Measurements from ENCODE around the gene PRICKLE4.

The PRICKLE4 gene

DNA sequence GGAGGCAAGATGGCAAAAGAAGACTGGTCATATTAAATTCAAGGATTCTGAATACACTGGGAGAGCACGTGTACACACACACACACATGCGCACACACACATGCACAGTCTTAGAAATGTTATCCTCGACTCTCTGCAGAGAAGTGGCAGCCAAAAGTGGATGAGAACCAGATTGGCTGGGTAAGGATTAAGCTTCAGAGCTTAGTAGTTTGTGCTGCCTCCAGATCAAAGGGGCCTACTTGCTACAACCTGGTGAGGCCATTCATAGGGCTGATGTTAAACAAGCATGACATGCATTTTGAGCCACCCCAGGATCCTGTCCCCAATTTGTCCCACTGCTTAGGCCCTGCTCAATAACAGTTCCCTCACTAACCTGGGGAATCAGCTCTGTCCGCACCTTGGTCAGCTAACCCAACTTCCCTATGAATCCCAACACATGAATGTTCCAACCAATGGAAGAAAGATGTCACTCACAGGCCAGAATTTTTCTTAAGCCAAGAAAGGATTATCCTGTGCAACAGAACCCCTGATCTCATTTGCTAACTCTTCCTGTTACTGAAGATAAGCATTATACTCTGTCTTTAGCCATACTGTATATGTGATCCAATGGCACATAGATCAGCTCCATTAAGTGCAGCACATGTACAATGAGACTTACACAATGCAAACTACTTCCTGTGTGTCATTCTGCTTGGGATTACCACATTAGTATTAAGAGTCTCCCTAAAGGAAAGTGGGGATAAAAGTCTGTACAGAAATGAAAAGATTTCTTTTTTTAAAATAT lies 37.9 kb downstream of the PRICKLE4 start:
- DNase-seq (no peak), ATAC-seq (replicated peaks) (no peak)
- Mint-ChIP-seq H3K27ac (no peak overlapping the region), H3K9me3 (no peaks in the 10 kb centered on the region), H3K27me3 (no peaks in the 10 kb centered on the region), H3K36me3 (no peaks in the 10 kb centered on the region), H3K4me1 (peaks cover 0 to 3% of the 10 kb centered on the region in 2 donors), H3K4me3 (no peak overlapping the region)

DNA sequence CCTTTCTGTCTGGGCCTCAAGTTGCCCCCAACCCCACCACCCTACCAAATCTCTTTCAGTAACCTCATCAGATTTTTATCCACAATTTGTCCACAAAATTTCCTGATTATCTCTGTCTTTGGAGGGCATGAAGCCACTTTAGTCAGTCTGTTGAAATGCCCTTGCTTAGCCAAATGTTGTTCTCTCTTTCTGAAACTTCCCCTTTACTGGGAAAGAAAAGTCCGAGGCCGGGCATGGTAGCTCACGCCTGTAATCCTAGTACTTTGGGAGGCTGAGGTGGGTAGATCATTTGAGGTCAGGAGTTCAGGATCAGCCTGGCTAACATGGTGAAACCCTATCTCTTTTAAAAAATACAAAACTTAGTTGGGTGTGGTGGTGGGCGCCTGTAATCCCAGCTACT lies 40.7 kb downstream of the PRICKLE4 start:
- Mint-ChIP-seq H3K36me3 (no peaks in the 10 kb centered on the region), H3K27me3 (no peaks in the 10 kb centered on the region), H3K4me3 (no peak overlapping the region), H3K4me1 (peaks cover 0 to under 1% of the 10 kb centered on the region in 2 donors), H3K9me3 (no peaks in the 10 kb centered on the region), H3K27ac (no peak overlapping the region)
- DNase-seq = no peak
- no peak for ATAC-seq (replicated peaks)

DNA sequence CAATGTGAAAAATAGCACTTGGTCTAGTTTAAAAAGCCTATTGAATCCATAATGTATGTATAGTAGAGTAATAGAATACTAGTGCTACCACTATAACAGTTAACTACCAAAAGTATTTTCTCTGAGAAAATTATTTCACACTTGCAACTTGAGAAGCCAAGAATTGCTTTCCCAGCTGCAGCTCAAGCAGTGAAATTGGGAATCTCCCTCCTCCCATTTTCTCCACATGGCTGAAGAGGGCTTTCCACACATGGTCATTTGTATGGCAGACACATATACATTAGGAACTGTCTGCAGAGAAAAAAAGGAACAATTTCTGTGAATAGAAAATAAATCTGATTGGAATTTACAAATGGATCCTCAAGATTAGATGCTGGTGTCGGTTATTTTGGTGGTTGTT lies 41.4 kb downstream of the PRICKLE4 start:
- no peaks in the 10 kb centered on the region for H3K36me3 Mint-ChIP-seq
- H3K4me3 Mint-ChIP-seq = no peak overlapping the region
- no peak overlapping the region for H3K27ac Mint-ChIP-seq
- no peak for ATAC-seq (replicated peaks)
- no peaks in the 10 kb centered on the region for H3K9me3 Mint-ChIP-seq
- H3K4me1 Mint-ChIP-seq = no peaks in the 10 kb centered on the region
- no peaks in the 10 kb centered on the region for H3K27me3 Mint-ChIP-seq
- DNase-seq = no peak

DNA sequence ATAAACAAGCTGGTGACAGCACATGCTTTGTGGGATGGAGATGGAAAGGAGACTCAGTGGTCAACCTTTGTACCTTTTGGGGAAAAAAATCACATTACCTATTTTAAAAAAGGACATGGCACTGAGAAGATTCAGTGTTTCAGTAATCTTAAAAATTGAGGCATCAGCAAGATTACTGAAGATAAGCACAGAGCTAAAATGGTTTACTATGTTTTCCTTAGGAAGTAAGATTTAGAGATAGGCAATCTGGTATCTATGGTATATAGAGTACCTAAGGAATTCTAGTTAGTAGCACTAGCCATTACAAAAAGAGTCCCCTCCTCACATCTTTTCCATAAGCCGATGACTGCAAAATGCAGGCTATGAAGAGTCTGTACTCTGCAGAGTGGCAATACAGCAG lies 42.6 kb downstream of the PRICKLE4 start:
- ATAC-seq (replicated peaks) (no peak), DNase-seq (no peak)
- H3K4me1 Mint-ChIP-seq = no peaks in the 10 kb centered on the region
- no peak overlapping the region for H3K4me3 Mint-ChIP-seq
- H3K27me3 Mint-ChIP-seq = no peaks in the 10 kb centered on the region
- no peaks in the 10 kb centered on the region for H3K36me3 Mint-ChIP-seq
- no peaks in the 10 kb centered on the region for H3K9me3 Mint-ChIP-seq
- no peak overlapping the region for H3K27ac Mint-ChIP-seq

DNA sequence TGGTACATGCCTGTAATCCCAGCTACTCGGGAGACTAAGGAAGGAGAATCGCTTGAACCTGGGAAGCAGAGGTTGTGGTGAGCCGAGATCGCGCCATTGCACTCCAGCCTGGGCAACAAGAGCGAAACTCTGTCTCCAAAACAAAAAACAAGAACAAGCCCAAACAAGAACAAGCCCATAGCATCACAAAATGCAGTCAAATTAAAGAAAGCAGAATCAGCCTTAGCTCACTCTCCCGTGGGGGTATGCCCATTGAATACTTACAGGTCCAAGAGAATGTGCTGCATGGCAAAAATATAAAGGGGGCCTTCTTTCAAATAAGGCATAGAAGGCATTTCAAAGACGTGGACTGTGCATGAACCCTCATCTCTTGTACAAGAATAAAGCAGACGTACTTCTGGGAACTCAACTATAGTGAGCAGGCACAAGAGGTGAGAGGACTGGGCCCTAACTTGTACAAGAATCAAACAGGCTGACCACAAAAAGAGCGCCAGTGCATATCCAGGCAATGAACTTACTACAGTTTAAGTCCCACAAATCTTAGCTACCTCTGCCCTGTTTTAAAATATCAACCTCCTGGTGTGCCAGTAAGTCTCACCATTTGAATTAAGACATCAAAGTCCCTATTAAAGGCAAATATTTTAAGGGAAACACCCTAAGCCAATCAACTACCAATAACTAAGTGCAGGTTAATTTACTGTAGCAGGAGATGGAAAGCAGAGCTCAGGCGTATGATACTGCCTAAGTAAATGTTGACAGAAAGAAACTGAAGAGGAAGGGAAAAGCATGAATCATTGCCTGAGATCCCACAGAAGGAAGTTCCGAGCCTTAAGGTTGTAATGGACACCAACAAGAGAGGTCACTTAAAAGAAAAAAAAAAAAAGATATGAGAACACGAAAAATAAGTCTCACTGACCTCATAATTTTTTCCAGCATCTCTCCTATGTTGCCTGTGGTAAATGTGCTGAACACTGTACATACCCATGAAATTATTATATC lies 44.3 kb downstream of the PRICKLE4 start:
- ATAC-seq (replicated peaks) (no peak), DNase-seq (no peak)
- Mint-ChIP-seq H3K4me1 (no peaks in the 10 kb centered on the region), H3K27ac (no peak overlapping the region), H3K36me3 (no peaks in the 10 kb centered on the region), H3K4me3 (no peak overlapping the region), H3K27me3 (no peaks in the 10 kb centered on the region), H3K9me3 (no peaks in the 10 kb centered on the region)

DNA sequence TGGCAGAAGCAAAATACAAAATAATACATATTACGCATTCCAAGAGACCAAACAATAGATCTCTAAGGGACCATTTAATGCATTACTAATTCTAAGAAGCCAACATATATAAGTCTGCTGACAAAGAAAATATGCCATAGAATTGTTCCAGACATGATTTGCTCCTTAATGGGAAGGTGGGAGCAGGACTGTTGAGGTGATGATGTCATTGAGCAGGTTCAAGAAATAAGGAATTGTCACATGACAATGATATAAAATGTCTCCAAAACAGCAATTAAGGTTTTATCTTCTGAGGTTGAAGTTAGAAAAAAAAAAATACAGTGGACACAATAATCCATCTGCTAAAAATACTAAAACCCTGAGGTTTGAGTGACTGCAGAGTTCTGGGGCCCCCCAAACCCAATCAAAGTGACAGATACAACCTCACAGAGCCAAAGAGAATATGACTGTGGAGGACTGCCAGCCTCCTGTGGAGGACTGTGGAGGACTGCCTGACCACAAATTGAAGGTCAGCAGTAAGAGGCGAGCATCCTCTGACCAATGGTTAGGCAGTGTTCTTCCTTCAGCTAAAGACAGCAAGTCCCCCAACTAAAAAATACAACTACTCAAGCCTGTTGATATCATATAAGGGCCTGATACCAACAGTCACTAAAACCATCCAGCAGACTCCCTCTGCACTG lies 45.9 kb downstream of the PRICKLE4 start:
- DNase-seq = no peak
- no peaks in the 10 kb centered on the region for H3K36me3 Mint-ChIP-seq
- no peak overlapping the region for H3K4me3 Mint-ChIP-seq
- no peak overlapping the region for H3K27ac Mint-ChIP-seq
- H3K9me3 Mint-ChIP-seq = no peaks in the 10 kb centered on the region
- ATAC-seq (replicated peaks) = no peak
- H3K27me3 Mint-ChIP-seq = no peaks in the 10 kb centered on the region
- H3K4me1 Mint-ChIP-seq = no peaks in the 10 kb centered on the region

DNA sequence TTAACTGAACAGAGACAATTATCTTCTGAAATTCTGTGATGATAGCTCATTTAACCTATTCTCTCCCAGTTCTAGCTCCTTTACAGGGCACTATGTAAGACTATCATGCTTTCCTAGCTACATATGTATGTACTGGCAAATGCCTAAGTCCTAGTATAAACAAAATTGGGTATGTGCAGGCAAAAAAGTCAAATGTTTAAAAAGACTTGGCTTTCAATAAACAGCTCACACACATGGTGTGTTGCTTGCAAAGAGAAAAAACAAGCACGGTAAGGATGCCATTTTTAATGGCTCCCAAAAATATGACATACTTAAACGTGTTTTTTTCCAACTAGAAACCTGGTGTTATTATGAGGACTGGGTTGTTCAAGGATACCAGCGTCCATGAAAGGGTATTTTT lies 51.7 kb downstream of the PRICKLE4 start:
- Mint-ChIP-seq H3K36me3 (peaks cover 0 to 3% of the 10 kb centered on the region in 2 donors), H3K27ac (no peak overlapping the region)
- DNase-seq = no peak

DNA sequence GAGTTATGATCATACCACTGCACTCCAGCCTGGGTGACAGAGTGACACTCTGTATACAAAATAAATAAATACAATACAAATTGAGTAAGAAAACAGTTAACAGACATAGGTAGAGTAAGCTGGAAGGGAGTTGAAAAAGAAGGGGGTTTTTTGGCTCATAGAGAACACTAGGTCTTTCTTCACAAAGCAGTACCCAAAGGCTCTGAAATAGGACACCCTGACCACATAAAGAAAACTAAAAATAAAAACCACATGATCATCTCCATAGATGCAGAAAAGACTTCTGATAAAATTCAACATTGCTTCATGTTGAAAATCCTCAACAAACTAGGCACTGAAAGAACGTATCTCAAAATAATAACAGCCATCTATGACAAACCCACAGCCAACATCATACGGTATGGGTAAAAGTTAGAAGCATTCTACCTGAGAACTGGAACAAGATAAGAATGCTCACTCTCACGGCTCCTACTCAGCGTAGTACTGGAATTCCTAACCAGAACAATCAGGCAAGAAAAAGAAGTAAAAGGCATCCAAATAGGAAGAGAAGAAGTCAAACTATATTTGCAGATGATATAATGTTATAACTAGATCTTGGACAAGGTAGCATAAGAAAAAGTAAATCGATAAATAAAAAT lies 55.6 kb downstream of the PRICKLE4 start:
- Mint-ChIP-seq H3K27me3 (no peaks in the 10 kb centered on the region), H3K27ac (no peak overlapping the region)
- no peak for DNase-seq

More for the DNA sequence above, 51.7 kb downstream of the PRICKLE4 start:
- H3K4me3 Mint-ChIP-seq = no peak overlapping the region
- no peaks in the 10 kb centered on the region for H3K4me1 Mint-ChIP-seq
- H3K27me3 Mint-ChIP-seq = no peaks in the 10 kb centered on the region
- ATAC-seq (replicated peaks) = no peak
- no peaks in the 10 kb centered on the region for H3K9me3 Mint-ChIP-seq

DNA sequence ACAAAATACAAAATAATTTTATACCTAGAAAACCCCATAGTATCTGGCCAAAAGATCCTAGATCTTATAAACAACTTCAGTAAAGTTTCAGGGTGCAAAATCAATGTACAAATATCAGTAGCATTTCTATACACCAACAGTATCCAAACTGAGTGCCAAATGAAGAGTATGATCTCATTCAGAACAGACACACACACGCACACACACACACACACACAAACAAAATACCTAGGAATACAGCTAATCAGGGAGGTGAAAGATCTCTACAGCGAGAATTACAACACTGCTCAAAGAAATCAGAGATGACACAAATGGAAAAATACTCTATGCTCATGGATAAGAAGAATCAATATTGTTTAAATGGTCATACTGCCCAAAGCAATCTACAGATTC lies 56.1 kb downstream of the PRICKLE4 start:
- Mint-ChIP-seq H3K4me3 (no peak overlapping the region), H3K4me1 (no peaks in the 10 kb centered on the region), H3K27me3 (no peaks in the 10 kb centered on the region), H3K9me3 (no peaks in the 10 kb centered on the region), H3K36me3 (peaks cover 2 to 6% of the 10 kb centered on the region in 2 donors), H3K27ac (no peak overlapping the region)
- DNase-seq (no peak), ATAC-seq (replicated peaks) (no peak)

More for the DNA sequence above, 55.6 kb downstream of the PRICKLE4 start:
- no peak for ATAC-seq (replicated peaks)
- Mint-ChIP-seq H3K4me3 (no peak overlapping the region), H3K4me1 (no peaks in the 10 kb centered on the region), H3K36me3 (peaks cover 2 to 4% of the 10 kb centered on the region in 2 donors), H3K9me3 (no peaks in the 10 kb centered on the region)
